GM12873 (cell line): ENCODE measurements around the gene MYOG.

Source experiments
- CTCF ChIP-seq: IDR thresholded peaks from 2 replicates; pipeline ENCODE4 v1.5.1; 2012; ENCODE audit warnings: low read depth, mild to moderate bottlenecking, moderate library complexity, low read length, control low read depth; ENCODE audit not compliant: insufficient read depth; ENCODE audit errors: missing control alignments

Gene MYOG

GRCh38 chr1:203041351-203041932 is 44.4 kb downstream of the MYOG start:
- no peak for TF ChIP-seq CTCF

GRCh38 chr1:203040513-203041275 is 45.1 kb downstream of the MYOG start:
- TF ChIP-seq CTCF: no peak

- peak; percentile 30 for TF ChIP-seq CTCF
Observed at GRCh38 chr1:203039609-203040512, 46.0 kb downstream of the MYOG start.

- peak; percentile 94 for TF ChIP-seq CTCF
Observed at GRCh38 chr1:203038891-203039608, 46.8 kb downstream of the MYOG start.

- no peak for TF ChIP-seq CTCF
Observed at GRCh38 chr1:203038217-203038741, 47.5 kb downstream of the MYOG start.

- TF ChIP-seq CTCF: no peak
Observed at GRCh38 chr1:203037509-203038190, 48.2 kb downstream of the MYOG start.
